IPS-NIHi7 (cell line): Measurements from ENCODE around the gene EEFSEC.

Experiments used
- DNase-seq: peaks from one replicate; pipeline ENCODE4 v3.0.0; 2012; ENCODE audit warnings: mixed read lengths; ENCODE audit errors: extremely low spot score

The EEFSEC gene

DNA sequence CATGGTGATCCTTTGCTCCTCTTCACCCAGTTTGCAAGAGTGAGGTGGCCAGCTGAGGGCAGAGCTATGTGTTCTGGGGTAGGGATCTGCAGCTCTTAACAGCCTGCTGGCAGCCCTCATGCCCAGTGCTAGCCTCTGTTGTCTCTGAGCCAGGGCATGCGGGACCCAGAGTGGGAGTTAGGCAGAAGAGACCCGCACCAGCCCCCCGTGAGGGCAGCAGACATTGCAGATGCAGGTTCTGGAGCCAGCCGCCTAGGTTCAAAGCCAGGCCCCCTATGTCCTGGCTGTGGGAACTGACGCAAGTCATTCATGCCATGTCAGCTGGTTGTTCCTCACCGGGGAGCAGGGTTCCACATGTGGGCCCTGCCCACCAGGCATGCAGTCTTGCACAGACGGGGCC is 238.7 kb downstream of the EEFSEC start:
- DNase-seq = no peak

DNA sequence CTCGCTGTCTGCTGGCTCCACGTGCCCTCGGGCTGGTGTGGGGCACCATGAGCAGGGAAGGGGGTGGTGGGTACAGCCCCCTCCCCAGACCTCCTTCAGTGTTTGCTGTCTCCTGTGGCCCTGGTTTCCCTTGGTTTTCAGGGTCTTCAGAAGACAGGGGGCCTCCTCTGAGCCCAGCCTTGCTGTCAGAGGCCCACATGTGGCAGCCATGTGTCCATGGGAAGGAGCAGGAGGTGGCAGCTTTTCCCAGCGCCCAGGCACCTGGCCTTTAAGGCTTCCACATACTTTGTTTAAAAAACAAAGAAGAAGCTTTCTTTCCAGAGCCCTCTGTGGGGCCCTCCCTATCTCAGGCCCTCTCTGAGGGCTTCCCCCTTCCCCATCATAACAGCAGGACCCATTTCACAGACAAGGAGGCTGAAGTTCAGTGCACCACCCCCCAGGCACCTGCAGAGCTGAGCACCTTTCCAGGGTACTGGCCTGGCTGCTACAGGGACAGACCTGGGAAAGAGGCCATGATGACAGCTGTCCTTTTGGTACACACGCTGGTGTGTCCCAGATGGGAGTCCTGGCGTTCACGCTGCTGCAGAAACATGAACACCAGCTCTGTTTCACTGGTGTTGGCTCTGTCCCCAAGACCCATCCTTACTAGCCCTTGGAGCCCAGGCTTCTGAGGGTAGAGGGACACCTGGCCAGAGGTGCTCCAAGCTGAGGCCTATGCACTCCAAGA is 239.7 kb downstream of the EEFSEC start:
- DNase-seq = no peak

DNA sequence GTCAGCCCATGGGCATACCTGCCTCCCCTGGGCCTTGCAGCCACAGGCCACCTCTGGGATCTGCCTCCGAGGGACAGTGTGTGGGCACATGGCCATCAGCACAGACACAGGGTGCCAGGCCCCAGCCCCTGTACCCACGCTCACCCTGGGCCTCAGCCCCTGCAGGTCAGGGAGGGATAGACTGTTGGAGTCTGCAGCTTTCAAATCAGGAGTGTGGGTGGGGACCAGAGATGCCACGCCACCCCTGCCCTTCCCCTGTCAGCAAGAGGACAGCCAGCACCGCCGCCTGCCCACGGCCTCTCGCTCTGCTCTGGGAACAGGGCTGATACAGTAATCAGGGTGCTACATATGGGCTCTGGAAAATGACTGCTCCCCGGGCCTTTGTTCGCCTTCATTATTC is 240.8 kb downstream of the EEFSEC start:
- no peak for DNase-seq

DNA sequence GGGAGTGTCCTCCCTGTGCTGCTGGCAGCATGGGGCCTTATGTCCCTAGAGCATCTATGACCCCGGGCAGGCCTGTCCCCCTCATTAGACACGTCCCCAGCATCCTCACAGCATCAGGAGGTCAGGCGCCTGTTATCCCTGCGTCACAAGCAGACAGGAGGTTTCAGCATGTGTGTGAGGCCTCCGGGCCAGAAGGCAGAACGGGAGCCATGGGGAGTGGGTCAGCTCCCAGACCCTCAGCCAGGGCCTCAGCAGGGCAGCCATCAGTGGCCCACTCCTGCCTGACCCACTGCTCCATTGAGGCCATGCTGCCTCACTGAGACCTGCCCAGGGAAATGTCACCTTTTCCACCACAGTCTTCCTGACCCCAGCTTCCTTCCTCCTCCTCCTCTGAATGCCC is 241.8 kb downstream of the EEFSEC start:
- no peak for DNase-seq

DNA sequence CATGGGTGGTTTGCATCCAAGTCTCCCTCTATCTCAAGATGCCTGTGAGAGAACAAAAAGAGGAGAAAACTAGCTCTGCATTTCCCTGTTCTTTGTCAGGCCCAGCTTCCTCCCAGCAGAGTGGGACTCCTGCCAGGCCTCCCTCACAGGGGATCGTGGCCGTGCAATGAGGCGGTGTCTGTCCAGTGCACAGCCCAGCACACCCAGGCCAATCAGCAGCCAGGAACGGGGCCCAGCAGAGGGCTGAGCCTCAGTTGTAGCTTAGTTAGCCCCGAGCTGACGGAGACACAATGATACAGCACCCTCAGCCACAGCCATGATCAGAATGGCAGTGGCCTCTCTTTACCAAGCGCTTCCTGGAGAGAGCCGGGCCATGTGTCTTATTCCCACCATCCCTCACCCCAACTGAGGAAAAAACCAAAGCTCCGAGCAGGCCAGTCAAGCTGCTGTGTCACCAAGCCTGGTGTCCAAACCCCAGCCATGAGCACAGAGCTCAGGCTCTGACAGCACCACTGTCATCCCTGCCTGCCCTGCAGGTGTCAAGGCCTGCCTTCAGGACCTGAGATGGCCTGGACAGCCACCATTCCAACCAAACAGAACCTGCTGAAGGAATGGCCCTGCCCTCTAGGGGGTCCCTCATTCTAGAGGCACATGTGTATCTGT is 242.3 kb downstream of the EEFSEC start:
- DNase-seq = no peak

DNA sequence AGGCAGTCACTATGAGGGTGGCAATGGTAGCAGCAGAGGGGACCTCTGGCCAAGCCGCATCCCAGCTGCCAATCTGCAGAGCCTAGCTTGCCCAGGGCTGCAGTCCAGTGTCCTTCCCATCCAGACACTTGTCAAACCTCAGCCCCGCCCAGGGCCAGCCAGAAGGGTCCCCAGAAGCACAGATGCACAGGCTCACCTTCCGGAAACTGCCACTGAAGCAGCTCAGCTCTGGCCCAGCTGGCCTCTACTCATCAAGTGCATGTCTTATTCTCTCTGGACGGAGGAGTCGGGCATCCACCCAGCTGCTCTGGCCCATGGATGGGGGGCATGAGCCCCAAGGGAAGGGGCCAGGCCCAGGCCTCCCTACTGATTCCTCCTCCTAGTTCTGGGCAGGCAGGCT is 244.2 kb downstream of the EEFSEC start:
- no peak for DNase-seq

DNA sequence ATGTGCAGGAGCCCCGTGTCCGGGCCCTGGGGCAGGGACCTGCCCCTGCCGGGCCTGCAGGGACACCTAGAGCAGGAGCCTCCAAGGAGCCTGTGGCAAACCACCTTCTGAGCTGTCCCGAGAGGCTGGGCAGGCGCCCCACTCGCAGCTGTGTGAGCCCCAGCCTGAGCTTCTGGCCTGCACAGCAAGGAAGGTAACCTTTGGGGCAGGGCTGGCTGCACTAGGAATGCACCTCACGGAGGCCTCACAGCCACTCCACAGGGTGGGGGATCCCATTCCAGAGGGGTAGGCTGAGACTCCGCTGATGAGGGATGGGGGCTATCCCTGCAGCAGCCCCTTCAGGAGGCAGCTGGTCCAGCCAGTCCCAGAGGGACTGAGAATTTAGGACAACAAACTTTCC is 245.3 kb downstream of the EEFSEC start:
- DNase-seq = no peak

DNA sequence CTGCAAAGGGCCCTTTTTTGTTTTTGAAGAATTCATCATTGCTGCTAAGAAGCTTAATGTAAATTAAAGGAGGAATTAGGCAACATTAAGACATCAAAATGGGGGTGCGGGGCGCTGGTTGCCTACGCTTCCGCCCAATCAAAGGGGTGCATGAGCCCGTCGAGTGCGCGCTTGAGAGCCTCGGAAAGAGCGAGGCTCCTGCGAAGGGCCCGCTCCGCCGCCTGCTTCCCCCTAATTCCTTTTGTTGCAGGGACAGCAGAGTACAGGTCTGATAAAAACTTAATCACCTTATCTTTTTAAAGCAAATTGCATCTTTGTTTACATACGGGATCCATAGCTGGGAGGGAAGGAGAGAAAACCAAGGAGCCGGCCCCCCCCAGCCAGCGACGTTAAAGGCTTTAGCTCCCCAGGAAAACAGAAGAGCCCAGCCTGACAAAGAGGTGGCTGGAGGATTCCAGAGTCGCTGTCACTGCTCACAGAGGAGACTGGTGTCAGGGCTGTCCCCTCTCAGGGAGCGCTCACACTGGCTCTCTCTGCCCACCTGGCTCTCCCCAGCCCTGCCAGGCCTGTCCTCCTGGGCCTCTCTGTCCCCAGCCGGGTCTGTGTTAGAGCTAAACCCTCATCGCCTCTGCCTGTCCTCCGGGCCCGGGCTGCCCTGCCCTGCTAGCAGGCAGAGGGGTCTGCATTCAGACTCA is 246.1 kb downstream of the EEFSEC start:
- no peak for DNase-seq

DNA sequence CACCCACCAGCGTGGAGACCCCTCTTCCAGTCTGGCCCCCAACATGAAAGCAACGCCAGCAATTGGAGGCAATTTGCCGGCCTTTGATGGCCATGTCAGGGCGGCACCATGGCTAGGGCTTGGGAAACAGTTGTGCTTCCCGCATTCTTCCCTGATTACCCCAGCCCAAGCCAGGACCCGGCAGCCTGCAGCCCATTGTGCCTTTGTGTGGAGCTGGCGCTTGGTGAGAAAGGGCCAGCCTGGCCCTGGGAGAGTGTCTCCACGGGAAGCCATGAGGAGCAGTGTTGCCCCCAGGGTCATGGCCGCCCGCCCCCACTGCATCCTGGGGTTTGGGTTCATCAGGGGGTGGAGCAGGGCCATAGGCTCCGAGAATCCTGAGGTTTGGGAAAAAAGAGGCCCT is 247.4 kb downstream of the EEFSEC start:
- peak; percentile 63 for DNase-seq

DNA sequence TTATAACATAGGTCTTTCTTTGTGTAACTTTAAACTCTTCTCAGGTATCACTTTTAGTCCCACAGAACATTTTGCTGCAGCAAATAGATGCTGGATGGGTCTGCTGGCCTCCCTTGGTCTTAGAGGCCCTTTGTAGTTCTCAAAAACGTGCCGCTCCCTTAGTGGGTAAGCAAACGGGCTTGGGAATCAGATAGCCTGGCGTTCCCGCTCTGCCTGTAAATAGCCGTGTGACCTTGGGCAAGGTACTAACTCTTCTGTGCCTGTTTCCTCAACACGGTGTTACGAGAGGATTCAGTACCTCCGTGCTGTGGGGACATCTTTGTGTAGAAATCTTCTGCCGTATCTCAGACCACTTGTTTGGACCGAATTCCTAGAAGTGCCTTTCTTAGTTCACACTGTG is 249.0 kb downstream of the EEFSEC start:
- no peak for DNase-seq

DNA sequence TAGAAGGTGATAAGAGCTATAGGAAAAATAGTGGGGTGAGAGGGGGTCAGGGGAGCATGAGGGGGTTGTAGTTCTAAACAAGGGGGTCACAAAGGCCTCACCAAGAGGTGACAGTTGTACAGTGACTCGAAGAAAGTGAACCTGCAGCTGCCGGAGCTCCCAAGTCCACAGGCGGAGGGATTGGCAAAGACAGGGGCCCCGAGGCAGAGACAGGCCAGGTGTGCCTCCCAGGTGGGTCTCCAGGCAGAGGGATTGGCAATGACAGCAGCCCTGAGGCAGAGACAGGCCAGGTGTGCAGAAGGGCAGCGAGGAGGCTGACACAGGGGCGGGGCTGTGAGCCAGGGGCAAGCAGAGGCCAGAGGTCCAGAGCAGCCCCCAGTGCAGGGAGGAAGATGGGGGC is 249.7 kb downstream of the EEFSEC start:
- no peak for DNase-seq

DNA sequence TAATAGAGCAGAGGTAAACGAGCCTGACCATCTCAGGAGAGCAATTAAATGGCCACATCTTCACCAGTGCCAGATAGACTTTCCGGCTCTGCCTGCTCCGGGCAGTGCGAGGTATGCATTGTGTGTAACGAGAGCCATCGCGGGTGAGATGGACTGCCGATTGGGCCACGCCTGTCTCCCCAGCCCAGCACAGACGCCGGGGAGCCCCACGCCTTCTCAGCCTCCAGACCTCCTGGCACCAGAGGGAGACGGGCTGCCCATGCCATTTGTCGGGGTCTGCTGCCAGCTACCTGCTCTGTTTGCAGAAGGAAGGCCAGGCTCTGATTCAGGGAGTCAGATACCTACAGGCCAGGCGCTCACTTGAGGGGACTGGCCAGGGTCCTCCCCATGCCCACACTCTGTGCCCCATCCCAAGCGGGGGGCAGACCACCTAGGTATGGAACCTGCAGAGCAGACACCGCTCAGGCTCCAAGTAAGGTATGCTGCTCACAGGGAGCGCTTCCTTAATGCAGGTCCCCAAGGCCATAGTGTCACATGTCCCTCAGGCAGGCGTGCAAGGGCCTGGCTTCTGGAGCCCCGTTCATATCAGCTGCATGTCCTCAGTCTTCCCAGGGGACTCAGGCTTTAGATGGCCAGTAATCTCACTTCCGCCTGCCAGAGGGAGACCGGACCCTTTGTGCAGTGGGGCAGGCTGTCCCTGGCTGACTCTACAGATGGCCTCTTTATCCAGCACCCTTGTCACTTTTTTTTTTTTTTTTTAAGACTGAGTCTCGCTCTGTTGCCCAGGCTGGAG is 251.2 kb downstream of the EEFSEC start:
- no peak for DNase-seq

DNA sequence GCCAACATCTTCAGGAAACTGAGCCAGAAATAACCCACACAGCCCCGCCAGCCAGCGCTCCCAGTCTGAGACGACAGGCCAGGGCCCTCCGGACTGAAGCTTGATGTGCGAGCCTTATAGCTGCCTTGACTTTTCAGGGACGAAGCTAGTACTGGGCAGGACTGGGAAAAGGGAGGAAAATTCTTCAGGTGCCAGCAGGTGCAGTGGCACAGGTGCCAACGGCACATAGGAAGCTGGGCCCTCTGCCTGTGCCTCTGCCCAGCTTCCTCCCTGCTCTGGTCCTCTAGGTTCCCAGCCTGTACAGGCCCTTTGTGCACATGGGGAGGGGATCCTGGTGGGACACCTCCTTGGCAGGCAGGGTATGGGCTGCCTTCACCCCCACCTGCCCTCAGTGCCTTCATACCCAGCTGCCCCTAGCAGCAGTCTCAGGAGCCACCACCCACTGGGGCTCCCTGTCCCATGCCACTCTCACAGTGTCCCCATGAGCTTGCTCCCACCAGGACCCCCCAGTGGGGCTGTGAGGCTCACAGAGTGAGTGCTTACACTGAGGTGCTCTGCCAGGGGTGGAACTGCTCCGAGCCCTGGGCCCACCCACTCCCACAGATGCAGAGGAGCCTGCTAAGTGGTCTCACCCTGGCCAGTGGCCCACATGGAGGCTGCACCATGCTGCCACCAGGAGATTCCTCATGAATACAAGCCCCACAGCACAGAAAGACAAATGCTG is 252.4 kb downstream of the EEFSEC start:
- DNase-seq = no peak

DNA sequence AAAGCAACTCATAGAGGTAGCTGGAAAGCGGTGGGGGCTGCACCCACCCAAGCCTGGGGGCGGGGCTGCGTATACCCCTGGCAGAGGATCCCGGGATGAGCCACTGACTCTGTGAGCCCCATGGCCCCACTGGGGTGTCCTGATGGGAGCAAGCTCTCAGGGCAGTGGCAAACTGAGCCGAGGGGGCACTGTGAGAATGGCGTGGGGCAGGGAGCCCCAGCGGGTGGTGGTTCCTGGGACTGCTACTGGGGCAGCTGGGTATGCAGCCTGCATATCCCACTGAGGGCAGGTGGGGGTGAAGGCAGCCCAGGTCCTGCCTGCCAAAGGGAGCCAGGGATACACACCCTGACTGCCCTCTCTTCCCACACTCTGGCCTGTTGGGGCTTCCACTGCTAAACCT is 254.0 kb downstream of the EEFSEC start:
- DNase-seq = no peak

DNA sequence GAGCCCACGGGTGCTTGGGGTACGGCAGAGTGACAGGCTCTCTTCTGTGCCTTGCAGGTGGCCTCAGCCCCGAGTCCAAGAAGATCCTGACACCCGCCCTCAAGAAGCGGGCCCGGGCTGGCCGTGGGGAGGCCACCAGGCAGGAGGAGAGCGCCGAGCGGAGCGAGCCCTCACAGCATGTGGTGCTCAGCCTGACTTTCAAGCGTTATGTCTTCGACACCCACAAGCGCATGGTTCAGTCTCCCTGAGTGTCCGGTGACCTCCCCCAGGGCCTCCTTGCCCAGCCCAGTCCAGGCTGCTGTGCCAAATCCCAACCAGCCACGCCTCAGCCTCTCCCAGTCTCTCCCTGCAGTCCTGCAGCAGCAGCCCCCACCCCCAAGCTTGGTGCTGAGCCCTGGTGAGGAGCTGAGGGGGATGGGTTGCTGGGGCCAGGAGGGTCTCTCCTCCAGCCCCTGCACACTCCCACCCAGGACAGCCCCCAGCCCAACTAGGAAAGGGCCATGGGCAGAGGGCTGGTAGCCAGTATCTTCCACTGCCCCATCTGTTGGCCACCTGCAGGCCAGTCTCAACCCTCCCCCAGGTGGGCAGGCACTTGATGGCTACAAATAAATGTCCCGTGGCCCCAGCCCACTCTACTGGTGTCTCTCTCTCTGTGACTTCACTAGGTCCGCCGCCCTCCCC is 254.9 kb downstream of the EEFSEC start:
- no peak for DNase-seq

DNA sequence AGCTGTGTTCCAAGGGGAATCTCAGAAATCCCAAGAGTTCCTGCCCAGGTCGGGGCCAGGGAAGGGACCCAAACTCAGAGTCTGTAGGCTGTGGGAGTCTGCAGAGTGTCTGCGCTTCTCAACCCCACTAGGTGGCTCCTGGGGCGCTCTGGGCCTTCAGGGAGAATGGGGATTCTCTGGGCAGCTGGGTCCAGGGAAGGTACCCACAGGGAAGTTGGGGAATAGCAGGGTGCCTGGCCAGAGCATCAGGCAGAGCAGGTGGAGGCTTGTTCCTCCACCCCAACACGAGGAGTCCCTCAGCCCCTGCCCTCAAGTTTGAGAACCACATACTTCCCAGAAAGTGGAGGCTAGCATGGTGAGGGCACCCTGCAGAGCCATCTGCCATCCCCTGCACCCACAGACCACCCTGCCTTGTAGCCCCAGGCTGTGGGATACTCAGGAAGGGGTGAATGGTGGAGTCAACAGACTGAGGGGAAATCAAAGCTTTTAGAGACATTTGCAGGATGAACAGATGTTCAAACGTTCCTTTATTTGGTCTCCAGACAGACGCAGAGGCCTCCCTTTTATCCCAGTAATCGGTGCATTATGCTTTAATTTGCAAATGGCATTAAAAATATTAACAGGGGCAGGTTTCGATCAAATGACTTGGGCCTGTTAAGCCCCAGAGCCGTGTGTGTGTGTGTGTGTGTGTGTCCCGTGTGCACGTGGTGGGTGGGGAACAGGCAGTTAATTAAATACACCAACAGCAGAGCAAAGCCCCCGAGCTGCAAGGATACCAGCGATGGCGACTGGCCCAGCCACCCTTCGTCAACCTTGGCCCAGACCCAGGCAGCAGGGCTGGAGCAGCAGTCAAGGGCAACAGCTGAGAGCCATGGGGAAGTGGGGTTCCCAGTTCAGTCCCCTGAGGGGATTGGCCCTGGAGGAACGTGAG is 255.7 kb downstream of the EEFSEC start:
- no peak for DNase-seq

DNA sequence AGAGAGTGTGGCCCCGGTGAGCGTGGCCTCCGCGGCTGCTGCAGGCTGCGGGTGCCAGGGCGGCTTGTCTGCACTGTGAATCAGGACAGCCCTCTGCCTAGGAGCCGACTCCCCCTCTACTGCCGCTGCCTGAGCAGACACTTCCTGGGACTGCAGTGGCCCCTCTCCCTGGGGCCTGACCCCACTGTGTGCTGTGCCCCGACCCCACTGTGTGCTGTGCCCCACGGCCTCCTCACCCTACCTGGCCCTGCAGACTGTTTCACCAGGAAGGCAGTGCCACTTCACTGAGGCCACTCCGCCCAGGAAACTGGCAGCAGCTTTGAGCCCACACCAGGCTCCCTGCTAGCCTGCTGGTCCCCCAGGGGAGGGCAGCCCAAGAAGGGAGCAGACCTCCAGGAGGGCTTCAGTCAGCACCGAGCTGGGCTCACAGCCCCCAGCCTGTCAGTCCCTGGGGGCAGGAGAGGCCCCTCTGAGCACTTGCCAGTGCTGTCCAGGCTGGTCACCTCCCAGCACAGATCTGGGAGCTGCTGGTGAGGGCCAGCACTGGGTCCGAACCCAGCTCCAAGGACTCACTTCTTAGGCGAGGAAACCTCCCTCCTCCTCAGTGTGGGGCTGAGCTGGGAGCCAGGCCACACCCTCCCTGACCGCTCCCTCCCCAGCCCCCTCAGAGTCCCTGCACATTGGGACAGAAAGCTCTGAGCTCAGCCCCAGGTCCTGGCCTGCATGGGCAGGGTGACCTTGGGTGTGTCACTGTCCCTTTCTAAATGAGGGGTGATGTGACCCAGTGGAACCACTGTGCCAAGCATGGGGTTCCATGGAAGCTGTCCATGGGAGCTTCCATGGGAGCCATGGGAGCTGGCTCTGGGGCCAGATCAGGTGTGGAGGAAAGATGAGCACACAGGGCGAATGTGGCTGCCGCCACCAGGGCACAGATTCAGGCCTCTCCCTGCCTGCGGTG is 256.6 kb downstream of the EEFSEC start:
- no peak for DNase-seq

DNA sequence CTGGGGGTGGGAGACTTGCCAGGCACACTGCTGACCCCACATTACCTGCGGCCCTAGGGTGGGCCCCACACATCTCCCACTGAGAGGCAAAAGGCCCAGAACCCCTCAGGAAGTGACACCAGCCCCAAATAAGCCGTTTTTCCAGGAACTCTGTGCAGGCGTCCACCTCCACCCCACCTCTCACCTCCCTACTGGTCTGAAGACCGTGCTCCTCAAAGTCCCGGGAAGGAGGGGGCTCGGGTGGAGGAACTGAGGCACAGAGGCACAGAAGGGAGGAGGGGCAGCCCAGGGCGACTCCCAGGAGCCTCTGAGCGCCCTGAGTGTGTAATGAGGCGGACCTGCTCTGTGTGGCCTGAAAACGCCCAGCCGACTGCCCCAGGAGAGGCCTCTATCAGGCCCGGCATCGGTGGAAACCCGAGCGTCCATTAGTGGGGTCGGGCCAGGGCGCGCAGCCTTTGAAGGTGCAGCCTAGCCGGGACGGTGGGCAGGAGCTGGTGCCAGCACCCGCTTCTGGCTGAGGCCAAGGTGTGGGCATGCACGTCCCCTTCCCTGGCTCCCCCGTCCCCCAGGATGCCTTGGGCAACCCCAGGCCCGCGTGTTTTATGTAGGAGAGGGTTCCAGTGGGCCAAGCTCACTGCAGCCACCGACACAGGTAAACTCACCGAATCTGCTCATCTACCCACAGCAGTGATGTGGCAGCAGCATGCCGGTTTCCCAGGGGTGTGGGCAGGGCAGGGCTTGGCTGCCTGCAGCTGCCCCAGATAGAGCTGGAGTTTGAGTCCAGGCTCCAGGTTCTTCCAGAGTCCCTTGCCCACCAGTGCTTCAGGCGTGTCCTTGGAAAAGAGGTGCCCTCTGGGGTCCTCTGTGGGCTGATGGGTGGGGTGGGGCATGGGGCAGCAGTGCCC is 257.6 kb downstream of the EEFSEC start:
- no peak for DNase-seq
